ENCODE results near the gene CAMTA1.
"Not testable (repeated sequence)": the region's sequence is repeated elsewhere in the genome, so short reads cannot be mapped to it uniquely, and the experiment has no call there.

CAMTA1 gene

GRCh38 chr1:6807782-6808181 lies 22.5 kb downstream of the CAMTA1 start:
- Histone ChIP-seq H3K27ac (ENCODE audit: low read depth, low read length, severe bottlenecking) (no peak overlapping the region), H3K4me1 (ENCODE audit: control insufficient read depth, insufficient read depth, low read length, poor library complexity, severe bottlenecking) (peaks cover 7% of the 10 kb centered on the region)
- WGBS, 2 experiments (ENCODE audit: insufficient coverage in 2 of 2) = 90 to 94% methylated on average over 3 of the region's 3 CpGs

GRCh38 chr1:6809461-6809860 lies 24.2 kb downstream of the CAMTA1 start:
- no peak overlapping the region for H3K27ac ChIP-seq (ENCODE audit: low read depth, low read length, severe bottlenecking)
- peaks cover 9% of the 10 kb centered on the region for H3K36me3 ChIP-seq (ENCODE audit: control insufficient read depth, insufficient read depth, low read length)
- no peak overlapping the region for H3K4me3 ChIP-seq (ENCODE audit: extremely low read depth, insufficient read depth, low read length, poor library complexity, severe bottlenecking)
- H3K4me1 ChIP-seq (ENCODE audit: control insufficient read depth, insufficient read depth, low read length, poor library complexity, severe bottlenecking) = no peaks in the 10 kb centered on the region
- WGBS, 2 experiments (ENCODE audit: insufficient coverage in 2 of 2) = 94% methylated on average over 2 of the region's 2 CpGs
- H3K9me3 ChIP-seq (ENCODE audit: control insufficient read depth, low read length) = no peaks in the 10 kb centered on the region

More at GRCh38 chr1:6807782-6808181, 22.5 kb downstream of the CAMTA1 start:
- Histone ChIP-seq H3K36me3 (ENCODE audit: control insufficient read depth, insufficient read depth, low read length) (peaks cover 9% of the 10 kb centered on the region), H3K4me3 (ENCODE audit: extremely low read depth, insufficient read depth, low read length, poor library complexity, severe bottlenecking) (no peak overlapping the region), H3K9me3 (ENCODE audit: control insufficient read depth, low read length) (no peaks in the 10 kb centered on the region)

- H3K27ac ChIP-seq (ENCODE audit: low read depth, low read length, severe bottlenecking); H3K36me3 ChIP-seq (ENCODE audit: control insufficient read depth, insufficient read depth, low read length): not testable (repeated sequence)
- 96 to 98% methylated on average over 14 to 15 of the region's 15 CpGs for WGBS, 2 experiments (ENCODE audit: insufficient coverage in 2 of 2)
These were observed 25.0 kb downstream of the CAMTA1 start for GRCh38 chr1:6810146-6810734.

GRCh38 chr1:6811583-6811982 lies 26.3 kb downstream of the CAMTA1 start:
- Histone ChIP-seq H3K4me1 (ENCODE audit: control insufficient read depth, insufficient read depth, low read length, poor library complexity, severe bottlenecking) (no peaks in the 10 kb centered on the region), H3K27ac (ENCODE audit: low read depth, low read length, severe bottlenecking) (no peak overlapping the region), H3K36me3 (ENCODE audit: control insufficient read depth, insufficient read depth, low read length) (peaks cover 9% of the 10 kb centered on the region), H3K9me3 (ENCODE audit: control insufficient read depth, low read length) (no peaks in the 10 kb centered on the region), H3K4me3 (ENCODE audit: extremely low read depth, insufficient read depth, low read length, poor library complexity, severe bottlenecking) (no peak overlapping the region)
- WGBS, 2 experiments (ENCODE audit: insufficient coverage in 2 of 2) = 94 to 99% methylated on average over 6 to 8 of the region's 8 CpGs

More at GRCh38 chr1:6810146-6810734, 25.0 kb downstream of the CAMTA1 start:
- H3K9me3 ChIP-seq (ENCODE audit: control insufficient read depth, low read length); H3K4me3 ChIP-seq (ENCODE audit: extremely low read depth, insufficient read depth, low read length, poor library complexity, severe bottlenecking); H3K4me1 ChIP-seq (ENCODE audit: control insufficient read depth, insufficient read depth, low read length, poor library complexity, severe bottlenecking): not testable (repeated sequence)

GRCh38 chr1:6813165-6813564 lies 27.9 kb downstream of the CAMTA1 start:
- H3K4me1 ChIP-seq (ENCODE audit: control insufficient read depth, insufficient read depth, low read length, poor library complexity, severe bottlenecking) = no peaks in the 10 kb centered on the region
- no peak overlapping the region for H3K27ac ChIP-seq (ENCODE audit: low read depth, low read length, severe bottlenecking)
- no CpG with 5 or more reads among the region's 1 CpG for WGBS, 2 experiments (ENCODE audit: insufficient coverage in 2 of 2)
- H3K36me3 ChIP-seq (ENCODE audit: control insufficient read depth, insufficient read depth, low read length) = peaks cover 9% of the 10 kb centered on the region
- no peaks in the 10 kb centered on the region for H3K9me3 ChIP-seq (ENCODE audit: control insufficient read depth, low read length)
- H3K4me3 ChIP-seq (ENCODE audit: extremely low read depth, insufficient read depth, low read length, poor library complexity, severe bottlenecking) = no peak overlapping the region

- Histone ChIP-seq H3K4me3 (ENCODE audit: extremely low read depth, insufficient read depth, low read length, poor library complexity, severe bottlenecking) (no peak overlapping the region), H3K36me3 (ENCODE audit: control insufficient read depth, insufficient read depth, low read length) (no peaks in the 10 kb centered on the region), H3K4me1 (ENCODE audit: control insufficient read depth, insufficient read depth, low read length, poor library complexity, severe bottlenecking) (no peaks in the 10 kb centered on the region), H3K9me3 (ENCODE audit: control insufficient read depth, low read length) (no peaks in the 10 kb centered on the region), H3K27ac (ENCODE audit: low read depth, low read length, severe bottlenecking) (no peak overlapping the region)
- WGBS, 2 experiments (ENCODE audit: insufficient coverage in 2 of 2) = 86 to 100% methylated on average over 1 to 2 of the region's 2 CpGs
These were observed 30.5 kb downstream of the CAMTA1 start for GRCh38 chr1:6815726-6816125.

- Histone ChIP-seq H3K36me3 (ENCODE audit: control insufficient read depth, insufficient read depth, low read length) (no peaks in the 10 kb centered on the region), H3K4me3 (ENCODE audit: extremely low read depth, insufficient read depth, low read length, poor library complexity, severe bottlenecking) (no peak overlapping the region), H3K9me3 (ENCODE audit: control insufficient read depth, low read length) (no peaks in the 10 kb centered on the region), H3K27ac (ENCODE audit: low read depth, low read length, severe bottlenecking) (no peak overlapping the region), H3K4me1 (ENCODE audit: control insufficient read depth, insufficient read depth, low read length, poor library complexity, severe bottlenecking) (no peaks in the 10 kb centered on the region)
- 79 to 100% methylated on average over 1 to 2 of the region's 6 CpGs for WGBS, 2 experiments (ENCODE audit: insufficient coverage in 2 of 2)
These were observed 34.2 kb downstream of the CAMTA1 start for GRCh38 chr1:6819246-6820040.

- WGBS, 2 experiments (ENCODE audit: insufficient coverage in 2 of 2) = no CpG with 5 or more reads among the region's 2 CpGs
- Histone ChIP-seq H3K9me3 (ENCODE audit: control insufficient read depth, low read length) (no peaks in the 10 kb centered on the region), H3K36me3 (ENCODE audit: control insufficient read depth, insufficient read depth, low read length) (peaks cover 4% of the 10 kb centered on the region), H3K4me1 (ENCODE audit: control insufficient read depth, insufficient read depth, low read length, poor library complexity, severe bottlenecking) (no peaks in the 10 kb centered on the region), H3K4me3 (ENCODE audit: extremely low read depth, insufficient read depth, low read length, poor library complexity, severe bottlenecking) (no peak overlapping the region), H3K27ac (ENCODE audit: low read depth, low read length, severe bottlenecking) (no peak overlapping the region)
These were observed 35.6 kb downstream of the CAMTA1 start for GRCh38 chr1:6820899-6821298.

GRCh38 chr1:6822530-6823359 lies 37.5 kb downstream of the CAMTA1 start:
- peaks cover 12% of the 10 kb centered on the region for H3K36me3 ChIP-seq (ENCODE audit: control insufficient read depth, insufficient read depth, low read length)
- H3K4me1 ChIP-seq (ENCODE audit: control insufficient read depth, insufficient read depth, low read length, poor library complexity, severe bottlenecking) = no peaks in the 10 kb centered on the region
- 93 to 98% methylated on average over 4 to 6 of the region's 10 CpGs for WGBS, 2 experiments (ENCODE audit: insufficient coverage in 2 of 2)
- H3K9me3 ChIP-seq (ENCODE audit: control insufficient read depth, low read length) = no peaks in the 10 kb centered on the region
- no peak overlapping the region for H3K27ac ChIP-seq (ENCODE audit: low read depth, low read length, severe bottlenecking)
- H3K4me3 ChIP-seq (ENCODE audit: extremely low read depth, insufficient read depth, low read length, poor library complexity, severe bottlenecking) = no peak overlapping the region

- no peak overlapping the region for H3K27ac ChIP-seq (ENCODE audit: low read depth, low read length, severe bottlenecking)
- no peak overlapping the region for H3K4me3 ChIP-seq (ENCODE audit: extremely low read depth, insufficient read depth, low read length, poor library complexity, severe bottlenecking)
- peaks cover 16% of the 10 kb centered on the region for H3K36me3 ChIP-seq (ENCODE audit: control insufficient read depth, insufficient read depth, low read length)
- no peaks in the 10 kb centered on the region for H3K4me1 ChIP-seq (ENCODE audit: control insufficient read depth, insufficient read depth, low read length, poor library complexity, severe bottlenecking)
- H3K9me3 ChIP-seq (ENCODE audit: control insufficient read depth, low read length) = no peaks in the 10 kb centered on the region
These were observed 38.5 kb downstream of the CAMTA1 start for GRCh38 chr1:6823793-6824192.
